GM12874 (cell line): Measurements from ENCODE around the gene SEMA6B.

Source experiments
- TF ChIP-seq, protein P1 (sequence below): IDR thresholded peaks from 2 replicates; pipeline ENCODE4 v1.5.1; 2011; ENCODE audit warnings: low read depth, mild to moderate bottlenecking, control low read depth, low read length, moderate library complexity; ENCODE audit not compliant: insufficient read depth

SEMA6B gene

DNA sequence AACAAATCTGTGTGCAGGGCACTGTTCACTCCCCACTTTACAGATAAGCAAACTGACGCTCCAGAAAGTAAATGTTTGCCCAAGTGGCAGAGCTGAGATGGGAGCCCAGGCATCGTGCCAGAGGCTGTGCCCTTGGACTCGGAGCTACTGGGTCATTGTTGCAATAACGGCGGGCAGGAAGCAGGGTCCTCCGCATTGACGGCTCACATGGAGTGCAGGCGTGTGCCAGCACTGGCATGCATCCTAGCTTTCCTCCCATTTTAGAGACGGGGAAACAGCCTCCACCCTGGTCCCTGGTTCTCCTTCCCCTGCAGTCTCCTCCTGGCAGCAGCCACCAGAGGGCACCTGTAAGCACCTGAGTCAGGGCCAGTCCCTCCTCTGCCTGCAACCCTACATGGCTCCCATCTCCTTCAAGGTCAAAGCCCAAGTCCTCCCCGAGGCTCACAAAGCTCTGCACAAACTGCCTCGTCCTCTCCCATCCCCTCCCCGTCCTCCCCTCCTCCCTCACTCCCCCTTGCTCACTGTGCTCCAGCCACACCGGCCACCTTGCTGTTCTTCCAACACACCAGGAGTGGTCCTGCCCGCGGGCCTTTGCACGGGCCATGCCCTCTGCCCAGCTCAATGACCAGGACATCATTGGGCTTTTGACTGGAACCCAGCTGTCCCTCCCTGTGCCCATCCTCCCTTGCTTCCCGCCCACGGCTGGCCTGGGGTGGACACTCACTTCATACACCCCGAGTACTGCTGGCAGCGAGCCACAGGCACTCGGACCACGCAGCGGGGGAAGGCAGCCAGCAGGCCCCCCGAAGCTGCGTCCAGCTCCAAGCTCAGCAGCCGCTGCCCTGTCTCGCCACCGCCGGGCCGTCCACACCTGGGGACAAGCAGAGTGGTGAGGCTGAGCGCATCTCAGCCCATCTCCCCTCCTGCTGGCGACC is 11.9 kb downstream of the SEMA6B start:
- TF ChIP-seq, protein P1, sequence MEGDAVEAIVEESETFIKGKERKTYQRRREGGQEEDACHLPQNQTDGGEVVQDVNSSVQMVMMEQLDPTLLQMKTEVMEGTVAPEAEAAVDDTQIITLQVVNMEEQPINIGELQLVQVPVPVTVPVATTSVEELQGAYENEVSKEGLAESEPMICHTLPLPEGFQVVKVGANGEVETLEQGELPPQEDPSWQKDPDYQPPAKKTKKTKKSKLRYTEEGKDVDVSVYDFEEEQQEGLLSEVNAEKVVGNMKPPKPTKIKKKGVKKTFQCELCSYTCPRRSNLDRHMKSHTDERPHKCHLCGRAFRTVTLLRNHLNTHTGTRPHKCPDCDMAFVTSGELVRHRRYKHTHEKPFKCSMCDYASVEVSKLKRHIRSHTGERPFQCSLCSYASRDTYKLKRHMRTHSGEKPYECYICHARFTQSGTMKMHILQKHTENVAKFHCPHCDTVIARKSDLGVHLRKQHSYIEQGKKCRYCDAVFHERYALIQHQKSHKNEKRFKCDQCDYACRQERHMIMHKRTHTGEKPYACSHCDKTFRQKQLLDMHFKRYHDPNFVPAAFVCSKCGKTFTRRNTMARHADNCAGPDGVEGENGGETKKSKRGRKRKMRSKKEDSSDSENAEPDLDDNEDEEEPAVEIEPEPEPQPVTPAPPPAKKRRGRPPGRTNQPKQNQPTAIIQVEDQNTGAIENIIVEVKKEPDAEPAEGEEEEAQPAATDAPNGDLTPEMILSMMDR, result peak; percentile 49

- TF ChIP-seq, protein P1, result no peak
Observed at GRCh38 chr19:4543842-4544647, 15.4 kb downstream of the SEMA6B start.

GRCh38 chr19:4542896-4543841 is 16.3 kb downstream of the SEMA6B start:
- TF ChIP-seq, protein P1, result no peak

GRCh38 chr19:4541114-4541805 is 18.2 kb downstream of the SEMA6B start:
- TF ChIP-seq, protein P1, result no peak

GRCh38 chr19:4539693-4540581 is 19.5 kb downstream of the SEMA6B start, which contains the start of gene LRG1:
Gene LRG1 (minus strand): TSS chr19:4540036. CDS start chr19:4540013, 23 bp downstream.
- TF ChIP-seq, protein P1, result no peak

DNA sequence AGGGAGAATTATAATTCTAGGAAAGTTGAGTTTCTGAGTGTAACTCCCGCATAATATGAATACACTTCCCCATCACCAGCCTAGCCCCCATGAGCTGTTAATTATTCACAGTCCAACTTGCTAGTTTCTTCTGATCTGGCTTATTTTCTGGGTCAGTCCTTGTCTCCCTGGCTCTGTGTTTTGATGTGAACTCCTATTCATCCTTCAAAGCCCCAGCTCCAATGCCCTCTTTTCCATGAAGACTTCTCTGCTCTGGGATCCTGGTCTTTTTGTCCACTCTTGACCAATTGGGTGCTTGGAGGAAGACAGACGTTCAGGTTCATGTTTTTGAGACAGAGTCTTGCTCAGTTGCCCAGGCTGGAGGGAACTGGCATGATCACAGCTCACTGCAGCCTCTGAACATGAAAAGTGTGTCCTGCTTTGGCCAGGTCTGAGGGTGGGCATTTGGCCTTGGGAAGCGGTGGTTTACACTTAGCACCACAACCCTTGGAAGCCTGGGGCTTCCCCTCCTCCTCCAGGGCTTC is 20.3 kb downstream of the SEMA6B start:
- TF ChIP-seq, protein P1, result no peak
